ENCODE results near the gene DNAH17.

The DNAH17 gene

DNA sequence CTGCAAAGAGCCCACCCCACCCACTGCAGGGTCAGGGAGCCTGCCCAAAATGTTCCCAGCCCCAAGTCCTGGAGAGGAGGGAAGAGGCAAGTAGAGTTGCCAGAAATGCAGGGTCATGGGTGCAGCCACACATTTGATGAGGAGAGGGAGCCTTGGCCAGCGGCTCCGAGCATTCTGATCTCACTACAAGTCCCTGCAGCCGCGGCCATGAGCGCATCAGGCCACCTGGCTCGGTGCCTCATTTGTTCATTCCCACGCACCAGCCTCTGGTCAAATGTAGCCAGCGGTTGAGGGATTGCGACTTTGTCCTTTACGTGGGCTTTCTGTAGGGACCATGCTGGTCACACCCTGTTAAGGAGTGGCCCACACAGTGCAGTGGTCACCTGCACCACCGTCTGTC lies 150.1 kb downstream of the DNAH17 start:
- DNase-seq = no peak

DNA sequence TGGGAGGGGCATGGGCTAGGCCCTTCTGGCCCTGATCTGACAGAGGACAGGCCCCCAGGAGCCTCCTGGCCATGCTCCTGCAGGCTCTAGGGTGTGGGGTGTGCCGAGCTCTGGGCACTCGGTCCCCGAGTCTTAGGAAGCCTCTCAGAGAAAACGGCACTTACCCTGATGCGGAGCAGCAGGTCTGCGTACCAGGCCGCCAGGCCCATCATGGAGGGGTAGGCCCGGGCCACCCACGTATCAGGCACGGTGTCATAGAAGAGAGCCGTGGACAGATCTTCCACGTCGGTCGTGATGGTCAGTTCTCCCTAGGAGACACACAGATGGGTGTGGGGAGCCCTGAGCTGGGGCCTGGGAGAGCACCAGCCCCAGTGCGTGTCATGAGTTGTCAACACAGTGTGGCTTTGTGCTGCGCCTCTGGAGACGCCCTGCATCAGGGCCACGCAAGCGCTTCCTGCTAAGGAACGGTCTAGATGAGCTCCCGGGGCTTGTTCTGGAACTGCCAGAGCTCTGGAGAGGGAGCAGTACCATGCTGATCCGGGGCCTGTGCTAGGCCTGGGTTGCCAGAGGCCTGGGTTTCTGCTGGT lies 150.8 kb downstream of the DNAH17 start:
- no peak for DNase-seq

DNA sequence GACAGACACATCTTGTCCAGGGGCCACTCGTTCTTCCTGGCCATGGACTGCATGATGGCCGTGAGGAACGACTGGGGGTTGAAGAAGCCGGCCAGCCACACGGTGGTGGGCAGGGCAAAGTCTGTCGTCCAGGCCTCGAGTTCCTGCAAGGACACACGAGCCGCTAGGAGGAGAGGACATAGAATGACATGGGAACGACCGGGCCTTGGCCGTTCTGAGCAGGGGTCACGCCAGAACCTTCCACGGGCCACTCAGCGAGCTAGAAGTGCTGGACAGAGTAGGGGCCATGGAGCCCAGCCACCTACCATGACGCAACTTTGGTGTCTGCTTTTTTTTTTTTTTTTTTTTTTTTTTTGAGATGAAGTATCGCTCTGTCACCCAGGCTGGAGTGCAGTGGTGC lies 151.8 kb downstream of the DNAH17 start:
- no peak for DNase-seq

DNA sequence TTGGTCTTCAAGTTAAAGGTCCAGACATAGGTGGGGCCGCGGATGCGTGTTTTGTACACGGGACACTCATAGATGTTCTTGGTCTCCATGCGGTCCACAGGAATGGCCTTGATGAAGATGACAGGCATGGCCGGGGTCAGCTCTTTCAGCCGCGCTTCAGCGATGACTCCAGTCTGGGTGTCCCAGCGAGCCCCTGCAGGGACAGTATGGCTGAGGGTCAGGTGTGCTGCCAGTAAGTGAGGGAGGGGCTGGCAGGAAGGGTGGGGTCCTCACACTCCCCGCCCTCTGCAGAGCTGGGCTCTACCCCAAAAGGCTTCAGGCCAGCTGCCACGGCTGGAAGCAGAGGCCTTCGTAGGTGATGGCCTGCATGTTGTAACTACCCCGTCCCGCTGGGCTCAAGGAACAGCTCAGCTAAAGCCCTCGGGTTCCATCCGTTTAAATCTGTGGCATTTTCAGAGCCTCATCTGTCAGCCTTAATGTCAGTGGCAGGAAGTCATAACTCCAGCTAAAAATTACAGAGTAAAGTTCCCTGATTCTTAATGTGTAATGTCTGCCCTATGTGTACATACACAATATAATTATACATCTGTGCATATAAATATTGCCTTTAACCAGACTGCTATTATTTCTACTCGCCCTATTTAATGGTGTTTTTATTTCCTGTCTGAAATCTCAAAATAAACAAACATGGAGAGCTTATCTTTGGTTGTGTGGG lies 153.1 kb downstream of the DNAH17 start:
- no peak for DNase-seq

DNA sequence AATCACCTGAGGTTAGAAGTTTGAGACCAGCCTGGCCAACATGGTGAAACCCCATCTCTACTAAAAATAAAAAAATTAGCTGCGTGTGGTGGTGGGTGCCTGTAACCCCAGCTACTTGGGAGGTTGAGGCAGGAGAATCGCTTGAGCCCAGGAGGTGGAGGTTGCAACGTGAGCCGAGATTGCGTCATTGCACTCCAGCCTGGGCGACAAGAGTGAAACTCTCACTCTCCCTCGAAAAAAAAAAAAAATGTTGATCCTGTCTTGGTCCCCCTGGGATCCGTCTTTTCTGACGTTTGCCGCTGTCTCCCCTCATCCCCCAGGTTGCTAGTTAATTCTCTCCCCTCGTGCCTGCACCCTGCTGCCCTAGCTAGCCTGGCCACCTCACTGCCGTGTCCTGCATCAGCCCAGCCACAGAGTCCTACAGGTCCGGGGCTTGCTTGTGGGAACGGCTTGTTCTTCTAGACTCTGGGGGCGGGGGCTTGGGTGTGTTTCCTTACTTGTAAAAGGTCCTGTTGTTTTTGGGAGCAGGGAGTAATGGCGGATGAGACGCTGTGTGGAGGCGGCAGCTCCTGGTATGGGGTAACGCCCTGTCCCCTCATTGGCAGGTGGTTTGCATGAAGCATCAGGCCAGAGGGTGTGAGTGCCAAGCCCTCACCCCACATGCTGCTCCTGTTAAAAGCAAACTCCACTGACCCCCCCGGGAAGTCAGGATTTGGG lies 154.2 kb downstream of the DNAH17 start:
- DNase-seq = no peak

DNA sequence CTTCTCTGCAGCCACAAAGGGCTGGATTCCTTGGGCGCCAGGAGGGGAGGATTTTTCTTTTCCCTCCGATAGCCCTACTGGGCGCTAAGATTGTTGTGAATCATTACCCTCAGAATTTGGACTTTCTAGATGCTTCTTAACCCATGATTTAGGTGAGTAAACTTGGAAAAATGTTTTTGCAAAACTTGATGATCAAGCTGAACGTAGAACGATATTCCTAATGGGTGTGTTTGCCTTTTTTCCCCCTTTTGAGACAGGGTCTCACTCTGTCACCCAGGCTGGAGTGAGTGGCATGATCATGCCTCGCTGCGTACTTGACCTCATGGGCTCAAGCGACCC lies 155.0 kb downstream of the DNAH17 start:
- no peak for DNase-seq

DNA sequence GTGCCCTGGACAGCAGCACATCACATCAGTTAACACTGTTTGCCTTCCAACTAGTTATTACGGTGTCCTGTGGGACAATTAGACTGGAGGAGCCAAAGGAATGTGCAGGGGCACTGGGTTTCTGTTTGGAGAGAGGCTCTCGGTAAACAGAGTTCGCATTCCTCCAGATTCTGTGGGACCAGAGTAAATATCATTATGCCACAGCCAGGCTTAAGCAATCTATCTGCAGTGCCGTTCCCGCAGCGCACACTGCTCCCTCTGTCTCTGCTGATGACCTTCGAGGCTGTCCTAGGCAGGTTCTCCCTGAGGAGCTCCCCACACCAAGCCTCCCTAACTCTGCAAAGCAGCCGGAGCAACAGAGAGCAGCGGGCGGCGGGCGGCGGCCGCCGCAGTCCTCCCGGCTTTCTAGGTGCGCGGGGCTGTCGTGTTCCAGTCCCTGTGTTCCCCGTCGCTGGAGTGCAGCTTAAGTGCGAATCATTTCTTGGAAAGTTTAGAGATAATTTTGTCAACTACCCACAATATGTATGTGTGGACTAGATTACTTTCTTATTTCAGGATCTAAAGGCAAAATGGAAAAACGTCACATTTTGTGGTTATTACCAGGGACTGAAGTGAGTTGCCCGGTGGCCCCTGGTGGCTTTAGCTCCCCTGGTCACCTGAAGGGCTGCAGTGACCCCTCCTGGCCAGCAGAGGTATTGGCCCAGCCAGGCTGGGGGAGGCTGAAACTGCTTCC lies 155.5 kb downstream of the DNAH17 start:
- DNase-seq = peak; percentile 22

DNA sequence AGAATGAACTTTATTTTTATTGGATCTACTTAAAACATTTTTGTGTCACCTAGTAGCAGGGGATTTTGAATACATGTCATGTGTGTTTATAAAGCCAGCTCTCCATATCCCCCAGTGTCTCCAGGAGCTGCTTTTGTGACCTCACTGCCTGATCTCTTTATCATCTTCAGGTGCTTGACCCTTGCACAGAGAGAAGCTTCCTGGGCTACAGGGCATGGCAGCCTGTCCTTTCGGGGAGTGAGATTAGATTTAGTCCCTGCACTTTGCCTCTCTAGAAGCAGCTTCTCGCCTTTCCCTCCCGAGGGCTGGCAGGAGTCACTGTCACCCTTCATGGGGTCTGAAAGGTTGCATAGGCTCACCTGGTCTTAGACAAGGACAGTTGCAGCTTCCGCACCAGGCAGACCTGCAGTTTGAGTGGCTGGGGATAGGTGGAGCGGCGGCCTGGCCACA lies 156.1 kb downstream of the DNAH17 start:
- DNase-seq = no peak

DNA sequence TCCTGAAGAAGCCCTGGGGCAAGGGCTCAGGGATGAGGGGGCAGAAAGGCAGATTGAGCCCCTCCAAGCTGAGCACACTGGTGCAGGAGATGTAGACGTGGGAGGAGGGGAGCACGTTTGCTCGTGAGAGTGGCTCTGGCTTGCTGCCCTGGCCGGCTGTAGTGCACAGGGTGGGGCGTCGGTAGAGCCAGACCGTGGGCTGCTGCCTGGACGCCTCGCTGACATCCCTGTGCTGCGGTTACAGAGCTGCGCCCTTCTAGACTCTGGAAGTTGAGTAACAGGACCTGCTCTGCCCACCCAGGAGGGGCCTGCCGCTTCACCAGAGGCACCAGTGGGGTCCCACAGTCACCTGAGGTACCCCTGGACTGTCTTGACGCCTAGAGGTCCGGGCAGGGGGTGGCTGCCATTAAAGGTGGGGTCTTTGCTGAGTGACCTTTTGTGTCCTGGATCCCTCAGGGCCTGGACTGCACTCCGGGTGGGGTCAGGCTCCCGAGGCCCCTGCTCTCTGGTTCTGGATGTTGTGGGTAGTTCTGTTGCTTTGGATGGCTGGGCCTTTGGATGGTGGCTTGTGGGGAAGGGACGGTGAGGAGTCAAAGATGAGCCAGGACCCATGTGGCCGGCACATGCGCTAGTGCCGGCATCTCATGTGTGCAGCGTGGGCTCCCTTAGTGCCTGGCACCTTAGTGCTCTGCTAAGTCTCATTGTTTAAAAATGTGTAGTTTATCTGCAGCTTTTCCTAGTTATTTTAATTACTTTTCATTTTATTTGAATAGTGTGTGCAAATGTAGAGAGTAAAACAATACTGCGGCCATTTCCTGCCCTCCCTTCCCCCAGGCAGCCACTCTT lies 157.0 kb downstream of the DNAH17 start:
- DNase-seq = no peak

DNA sequence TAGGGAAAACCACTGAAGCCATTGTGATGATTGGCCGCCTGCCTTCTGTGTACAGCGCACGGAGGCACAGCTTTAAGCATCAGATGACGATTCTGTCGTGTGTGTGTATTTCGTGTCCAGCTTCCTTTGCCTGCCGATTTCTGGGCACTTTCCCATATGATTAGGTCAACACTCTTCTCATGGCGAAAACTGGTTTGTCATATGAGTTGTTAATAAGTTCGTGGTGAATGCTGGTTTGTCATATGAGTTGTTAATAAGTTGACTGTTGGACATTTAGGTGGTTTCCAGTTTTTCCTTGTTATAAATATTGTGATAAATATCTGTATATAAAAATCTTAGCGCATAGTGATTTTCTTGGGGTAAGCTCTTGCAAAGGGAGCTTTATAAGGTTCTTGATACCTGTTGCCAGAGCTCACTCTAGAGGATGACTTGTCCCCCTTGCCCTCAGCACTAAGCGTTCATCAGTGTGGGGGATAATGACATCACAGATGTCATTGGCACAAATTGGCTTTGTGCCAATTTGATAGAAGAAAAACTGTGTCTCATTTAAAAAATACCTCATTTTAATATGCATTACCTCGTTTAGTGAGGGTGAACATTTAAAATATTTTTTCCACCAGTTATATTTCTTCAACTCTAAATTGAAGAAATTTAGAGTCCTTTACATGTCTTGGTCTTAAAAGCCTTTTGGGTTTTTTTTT lies 158.7 kb downstream of the DNAH17 start:
- no peak for DNase-seq

DNA sequence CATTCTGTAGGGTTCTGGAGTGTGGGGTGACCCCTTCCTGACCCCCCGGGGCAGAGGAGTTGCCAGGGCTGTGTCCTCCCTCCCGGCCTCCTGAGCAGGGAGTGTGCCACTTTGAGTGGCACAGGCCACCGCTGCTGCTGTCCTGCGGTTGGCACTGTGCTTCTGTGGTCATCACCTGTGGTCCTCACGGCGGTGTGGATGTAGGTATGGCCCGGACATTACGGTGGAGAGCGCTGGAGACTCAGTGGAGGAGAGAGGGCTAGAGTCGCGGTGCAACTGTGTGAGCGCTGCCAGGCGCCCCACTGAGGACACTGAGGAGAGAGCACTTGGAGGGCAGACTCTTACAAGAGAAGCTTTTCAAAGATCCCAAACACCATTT lies 159.7 kb downstream of the DNAH17 start:
- DNase-seq = no peak

DNA sequence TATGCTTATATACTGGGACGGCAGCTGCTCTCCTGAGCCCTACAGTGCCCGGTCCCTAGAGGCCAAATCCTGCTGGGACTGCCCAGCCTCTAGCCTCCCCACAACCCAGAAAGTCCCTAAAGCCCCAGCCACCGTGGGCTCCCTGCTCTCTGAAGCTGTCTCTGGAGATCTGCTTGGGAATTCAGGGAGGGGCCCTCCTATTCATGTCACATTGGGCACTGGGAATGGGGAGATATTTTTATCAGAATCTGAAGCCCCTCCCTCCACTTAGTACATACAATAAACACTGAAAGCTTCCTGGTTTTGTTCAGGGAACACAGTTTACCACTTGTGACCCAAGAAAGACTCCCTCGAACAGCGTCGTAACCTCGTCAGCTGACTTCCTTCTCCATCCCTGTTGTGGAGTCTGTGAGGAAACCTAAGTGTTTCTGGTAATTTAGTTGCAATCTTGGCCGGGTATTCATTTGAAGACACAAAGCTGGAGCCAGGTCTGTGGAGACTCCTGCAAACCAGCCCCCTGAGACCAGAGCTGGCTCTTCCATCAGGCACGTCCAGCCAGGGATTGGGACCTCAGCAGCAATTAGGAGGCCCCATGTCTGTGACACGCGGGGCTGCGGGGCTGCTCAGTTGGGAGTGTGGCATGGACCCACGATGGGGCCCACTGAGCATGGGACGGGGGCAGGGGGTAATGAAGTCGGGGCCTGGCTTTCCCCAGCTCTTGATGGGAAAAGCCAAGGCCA lies 160.2 kb downstream of the DNAH17 start:
- DNase-seq = no peak

DNA sequence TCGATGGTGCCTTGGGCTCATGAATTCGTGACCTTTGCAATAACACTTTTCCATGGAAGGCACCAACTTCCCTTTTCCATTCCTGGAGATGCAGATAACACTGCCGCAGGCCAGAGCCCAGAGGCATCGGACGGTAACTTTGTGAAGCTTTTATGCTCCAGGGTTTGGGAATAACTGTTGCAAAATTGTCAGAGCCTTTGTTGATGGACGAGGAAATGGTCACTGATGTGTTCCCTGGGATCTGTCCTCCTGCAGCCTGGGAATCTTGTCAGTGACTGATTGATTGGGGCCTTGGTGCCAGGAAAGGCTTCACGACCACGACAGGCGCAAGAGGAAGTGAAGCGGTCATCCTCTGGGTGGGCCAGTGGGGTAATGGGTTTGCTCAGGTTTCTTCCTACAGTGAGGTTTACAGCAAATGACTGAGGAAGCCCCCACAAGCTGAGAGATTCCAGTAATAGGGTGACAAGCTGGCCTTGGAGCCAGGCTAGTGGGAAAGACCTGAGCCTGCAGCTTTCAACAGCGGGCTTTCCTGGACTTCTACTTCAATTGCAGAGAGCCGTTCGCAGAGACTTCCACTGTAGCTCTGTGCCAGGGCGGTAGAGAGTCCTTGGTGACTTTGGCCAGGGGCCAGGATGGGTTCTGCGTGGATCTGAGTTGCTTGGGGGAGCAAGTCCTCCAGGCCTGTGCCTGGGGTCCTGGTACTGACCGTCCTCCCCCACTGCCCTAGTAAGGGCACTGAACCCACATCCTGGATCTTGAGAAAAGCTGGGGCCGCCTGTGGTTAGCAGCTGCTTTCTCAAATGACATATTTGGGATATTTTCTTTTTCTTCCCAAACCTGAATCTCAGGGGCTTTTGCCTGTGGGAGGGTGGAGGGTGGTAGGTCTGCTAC lies 161.1 kb downstream of the DNAH17 start:
- no peak for DNase-seq

DNA sequence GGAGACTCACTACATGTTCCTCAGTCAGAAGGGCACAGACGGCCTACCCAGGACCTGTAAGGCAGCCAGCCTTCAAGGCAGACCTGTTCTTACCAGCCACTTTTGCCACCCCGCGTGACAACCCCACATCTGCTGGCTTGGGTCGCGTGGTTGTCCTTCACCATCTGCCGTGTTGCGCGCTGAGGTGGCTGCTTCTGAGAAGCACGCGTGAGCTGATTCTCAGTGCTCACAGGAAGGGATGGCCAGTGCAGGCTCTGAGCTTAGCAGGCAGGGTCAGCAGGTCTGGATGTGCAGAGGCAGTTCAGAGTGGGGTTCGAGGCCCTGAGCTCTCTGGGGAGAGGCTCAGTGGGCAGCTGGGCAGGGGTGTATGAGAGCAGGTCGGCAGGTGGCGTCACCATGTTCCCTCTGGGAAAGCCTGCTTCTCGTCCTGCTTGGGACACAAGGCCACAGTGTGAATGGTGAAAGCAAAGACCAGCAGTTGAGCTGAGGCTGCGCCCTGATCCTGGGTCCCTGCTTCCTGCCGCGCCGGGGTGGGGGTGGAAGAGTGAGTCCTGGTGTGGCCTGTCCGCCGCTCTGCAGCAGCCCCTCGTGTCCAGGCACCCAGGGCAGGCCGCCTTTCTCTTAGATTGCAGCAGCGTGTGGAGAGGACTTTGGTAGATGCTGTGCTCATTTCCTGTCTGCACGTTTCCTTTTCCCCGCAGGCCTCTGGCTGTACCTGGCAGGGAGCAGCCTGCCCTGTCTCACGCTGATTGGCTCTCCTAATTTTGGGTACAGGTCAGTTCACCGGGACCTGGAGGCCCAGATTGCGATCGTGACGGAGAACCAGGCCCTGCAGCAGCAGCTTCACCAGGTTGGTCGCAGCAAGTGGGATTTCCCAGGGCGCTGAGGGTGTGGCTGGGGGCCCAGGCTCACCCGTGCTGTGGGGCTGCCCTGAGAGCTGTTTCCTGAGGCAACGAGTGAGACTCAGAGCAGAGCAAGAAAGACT lies 162.7 kb downstream of the DNAH17 start:
- no peak for DNase-seq

DNA sequence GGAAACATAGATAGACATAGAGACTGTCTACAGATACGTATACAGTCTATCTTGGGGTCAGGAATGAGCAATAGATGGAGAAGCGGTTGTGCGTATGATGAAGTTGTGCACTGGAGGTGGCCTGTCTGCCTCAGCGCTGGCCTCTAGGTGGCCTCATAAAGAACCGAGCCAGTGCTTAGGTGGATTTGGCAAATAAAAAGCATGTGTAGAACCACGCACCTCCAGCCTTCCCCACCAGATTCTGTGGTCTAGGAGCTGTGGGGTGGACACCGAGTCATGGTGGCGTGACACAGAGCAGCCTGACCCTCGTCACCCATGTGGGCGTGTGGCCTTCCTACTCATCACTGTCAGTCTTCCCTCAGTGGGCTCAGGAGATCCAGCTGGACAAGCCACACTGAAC lies 164.8 kb downstream of the DNAH17 start:
- no peak for DNase-seq

DNA sequence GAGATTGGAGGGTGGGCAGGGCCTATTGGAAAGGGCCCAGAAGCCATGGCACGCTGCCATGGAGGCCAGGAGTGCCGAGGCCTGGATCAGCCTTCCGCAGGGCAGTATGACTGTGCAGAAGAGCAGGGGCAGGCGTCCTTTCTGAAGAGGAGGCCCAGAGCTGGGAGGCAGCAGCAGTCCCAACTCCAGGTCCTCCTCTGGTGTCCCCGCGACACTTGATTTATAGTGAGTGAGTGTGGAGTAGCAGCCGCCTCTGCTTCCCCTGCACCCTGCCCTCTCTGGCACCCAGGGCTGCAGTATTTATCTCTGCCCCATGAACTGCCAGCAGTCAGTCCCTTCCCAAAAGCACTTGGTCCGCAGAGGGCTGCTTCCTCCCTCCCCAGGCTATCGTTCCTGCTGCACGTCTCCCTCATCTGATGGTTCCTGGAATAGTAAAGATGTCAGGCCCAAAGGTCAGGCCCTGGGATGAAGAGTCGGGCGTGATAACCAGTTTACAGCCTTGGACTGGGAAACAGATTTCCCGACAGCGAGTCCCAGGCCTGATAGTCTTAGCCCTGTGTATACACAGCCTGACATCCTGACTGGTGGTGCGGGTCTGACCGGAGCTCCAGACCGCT lies 165.8 kb downstream of the DNAH17 start:
- no peak for DNase-seq

DNA sequence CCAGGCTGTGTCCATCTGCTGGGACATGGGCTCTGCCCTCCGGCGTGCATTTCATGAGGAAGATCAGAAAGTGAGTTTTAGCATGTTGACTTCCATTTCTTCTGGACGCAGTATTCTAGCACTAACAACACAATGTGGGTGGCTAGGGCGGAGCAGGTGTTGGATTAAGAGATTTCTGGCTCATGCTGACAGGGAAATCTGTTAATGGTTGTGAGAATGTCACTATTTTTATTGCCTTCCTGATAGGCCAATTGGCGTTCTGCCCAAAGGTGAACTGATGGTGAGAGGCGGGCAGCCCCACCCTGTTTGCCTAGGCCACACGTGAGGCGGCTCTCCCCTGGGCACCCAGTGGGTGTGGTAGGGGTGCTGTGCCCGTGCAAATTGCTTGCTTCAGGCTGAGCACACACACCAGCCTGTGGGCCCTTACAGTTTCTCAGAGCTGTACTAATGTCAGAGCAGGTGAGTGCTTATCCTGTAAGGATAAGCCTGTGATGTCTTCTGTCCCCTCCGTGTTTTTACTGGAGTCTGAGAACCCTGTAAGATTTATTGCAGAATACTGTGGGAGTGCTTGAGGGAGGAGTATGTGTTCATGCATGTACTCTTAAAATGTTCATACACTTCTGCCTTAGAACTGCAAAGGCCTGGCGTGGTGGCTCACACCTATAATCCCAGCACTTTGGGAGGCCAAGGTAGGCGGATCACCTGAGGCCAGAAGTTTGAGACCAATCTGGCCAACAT lies 167.8 kb downstream of the DNAH17 start:
- DNase-seq = peak; percentile 60

All from NCI-H510A (cell line).